Smooth muscle cell of the brain vasculature (primary cell): ENCODE data around the gene XRCC5.

ENCODE experiments used
- DNase-seq: peaks from one replicate; pipeline ENCODE4 v3.0.0-alpha.2; 2012; ENCODE audit warnings: low read depth, low spot score

The XRCC5 gene

DNA sequence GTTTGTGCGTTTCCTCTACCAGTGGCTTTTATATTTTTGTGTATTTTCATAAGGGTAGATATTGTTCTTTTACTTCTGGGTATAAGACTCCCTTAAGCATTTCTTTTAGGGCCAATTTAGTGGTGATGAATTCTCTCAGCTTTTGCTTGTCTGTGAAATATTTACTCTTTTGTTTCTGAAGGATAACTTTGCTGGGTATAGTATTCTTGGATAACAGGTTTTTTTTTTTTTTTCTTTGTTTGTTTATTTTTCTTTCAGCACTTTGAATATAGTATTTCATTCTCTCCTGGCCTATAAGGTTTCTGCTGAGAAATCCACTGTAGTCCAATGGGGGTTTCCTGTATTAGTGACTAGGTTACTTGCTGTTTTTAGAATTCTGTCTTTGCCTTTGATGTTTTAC, 122.7 kb downstream of the XRCC5 start:
- no peak for DNase-seq

DNA sequence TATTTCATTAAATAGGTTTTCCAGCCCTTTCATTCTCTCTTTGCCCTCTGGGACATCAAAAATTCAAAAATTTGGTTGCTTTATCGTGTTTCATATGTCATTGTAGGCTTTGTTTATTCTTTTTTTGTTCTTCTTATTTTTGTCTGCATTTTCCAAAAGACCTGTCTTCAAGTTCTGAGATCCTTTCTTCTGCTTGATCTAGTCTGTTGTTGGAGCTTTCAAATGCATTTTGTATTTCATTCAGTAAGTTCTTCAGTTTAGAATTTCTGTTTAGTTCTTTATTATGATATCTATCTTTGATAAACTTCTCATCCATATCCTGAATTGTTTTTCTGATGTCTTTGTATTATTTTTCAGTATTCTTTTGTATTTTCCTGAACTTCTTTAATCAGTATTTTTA, 123.6 kb downstream of the XRCC5 start:
- DNase-seq, result no peak

GRCh38 chr2:216233281-216233995, 124.3 kb downstream of the XRCC5 start:
- DNase-seq, result no peak

GRCh38 chr2:216234106-216234505, 125.0 kb downstream of the XRCC5 start:
- DNase-seq, result no peak

GRCh38 chr2:216235462-216235861, 126.3 kb downstream of the XRCC5 start:
- no peak for DNase-seq

GRCh38 chr2:216235896-216236295, 126.7 kb downstream of the XRCC5 start:
- DNase-seq, result no peak

- DNase-seq, result no peak
Measured at GRCh38 chr2:216236486-216236885, 127.3 kb downstream of the XRCC5 start.

- no peak for DNase-seq
Measured at GRCh38 chr2:216242365-216242764, 133.2 kb downstream of the XRCC5 start.

- DNase-seq, result no peak
Measured at GRCh38 chr2:216243026-216243425, 133.9 kb downstream of the XRCC5 start.

DNA sequence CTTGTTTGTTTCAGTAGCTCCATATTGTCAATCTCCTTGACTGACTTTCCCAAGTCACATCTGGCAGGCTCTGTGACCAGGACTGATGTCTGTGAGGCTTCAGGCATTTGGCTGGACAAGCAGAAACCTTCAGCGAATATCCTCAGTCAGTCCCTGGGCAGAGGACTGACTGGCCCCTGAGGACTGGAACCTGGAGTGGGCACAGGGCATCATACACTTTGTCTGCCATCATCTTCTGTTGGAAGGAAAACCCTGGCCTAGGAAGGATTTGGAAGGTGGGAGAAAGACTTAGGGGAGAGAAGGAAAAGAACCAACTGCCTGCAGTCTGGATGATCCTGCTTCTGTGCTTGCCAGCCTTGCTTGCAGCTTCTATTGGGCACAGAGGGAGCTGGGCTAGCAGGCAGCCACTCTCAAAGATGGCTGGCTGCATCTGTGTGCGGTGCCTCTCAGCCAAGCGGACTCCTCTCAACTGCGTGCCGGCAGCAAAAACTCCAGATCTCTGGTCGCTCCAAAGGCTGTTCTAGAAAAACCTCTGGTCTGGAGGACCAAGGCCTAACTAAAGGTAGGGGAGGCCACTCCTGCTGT, 136.3 kb downstream of the XRCC5 start:
- DNase-seq, result no peak

DNA sequence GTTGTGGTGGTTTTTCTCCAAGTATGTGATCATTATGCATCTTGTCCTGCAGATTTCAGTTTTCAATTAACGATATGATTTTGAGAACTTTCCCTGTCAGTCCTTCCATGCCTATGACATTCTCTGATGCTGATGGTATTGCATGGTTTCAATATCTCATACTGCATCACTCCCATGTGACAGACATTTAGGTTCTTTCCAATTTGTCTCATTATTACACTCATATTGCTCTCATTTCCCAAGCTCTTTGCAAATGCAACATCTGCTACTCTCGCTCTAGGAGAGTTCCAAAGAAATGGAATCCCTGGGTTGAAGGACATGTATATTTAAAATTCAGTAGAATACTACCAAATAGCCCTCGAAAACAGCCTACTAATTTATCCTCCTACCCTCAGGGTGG, 137.6 kb downstream of the XRCC5 start:
- DNase-seq, result no peak
